ENCODE data around the gene PIGS. TPM values are rescaled to one million over a fixed set of nuclear protein-coding genes. Genes with fewer than 3 reads are reported as not detected.

PIGS gene
- total and polyA plus RNA-seq, 4 donors, result 7.3 to 29.5 (median 13.3) TPM

GRCh38 chr17:28530250-28530649 lies 41.1 kb downstream of the PIGS start:
- Histone ChIP-seq H3K27me3 (ENCODE audit: control insufficient read depth in 4 of 4, insufficient read depth in 4 of 4, low read length in 3 of 4) (no peaks in the 10 kb centered on the region), H3K4me1 (ENCODE audit: control insufficient read depth in 4 of 4, insufficient read depth in 4 of 4, low read length in 3 of 4) (no peaks in the 10 kb centered on the region), H3K9me3 (ENCODE audit: control insufficient read depth in 4 of 4, low read length in 3 of 4) (no peaks in the 10 kb centered on the region), H3K4me3 (ENCODE audit: low read depth in 1 of 3, low read length in 3 of 3) (no peak overlapping the region), H3K9ac (ENCODE audit: low read depth in 1 of 2, low read length in 2 of 2) (no peak overlapping the region), H3K36me3 (ENCODE audit: control insufficient read depth in 4 of 4, insufficient read depth in 3 of 4, low read depth in 1 of 4, low read length in 3 of 4) (no peaks in the 10 kb centered on the region), H3K27ac (ENCODE audit: low read depth in 1 of 2, low read length in 2 of 2) (no peak overlapping the region)
- TF ChIP-seq HNF4A (conservative IDR thresholded peaks at IDR 0.05) (no peak), FOXA2 (IDR thresholded peaks at IDR 0.05) (no peak)
- 88% methylated on average over 4 of the region's 4 CpGs for WGBS
- no peak for DNase-seq (ENCODE audit: low spot score)

GRCh38 chr17:28529013-28529400 lies 42.3 kb downstream of the PIGS start:
- TF ChIP-seq HNF4G (IDR thresholded peaks at IDR 0.05) (no peak), TAF1 (conservative IDR thresholded peaks at IDR 0.05) (no peak), FOXA2 (IDR thresholded peaks at IDR 0.05) (no peak), HNF4A (conservative IDR thresholded peaks at IDR 0.05) (no peak), SP1 (IDR thresholded peaks at IDR 0.05) (no peak), ATF3 (IDR thresholded peaks at IDR 0.05) (no peak), MAX (IDR thresholded peaks at IDR 0.05) (no peak), GABPA (IDR thresholded peaks at IDR 0.05 in 1 of 2, conservative IDR thresholded peaks at IDR 0.05 in 1 of 2) (no peak), RXRA (IDR thresholded peaks at IDR 0.05) (no peak), EGR1 (IDR thresholded peaks at IDR 0.05; ENCODE audit: low read depth in 2 of 2) (no peak), YY1 (IDR thresholded peaks at IDR 0.05) (no peak), FOXA1 (IDR thresholded peaks at IDR 0.05) (no peak)
- H3K27ac ChIP-seq (ENCODE audit: low read depth in 1 of 2, low read length in 2 of 2), result no peak overlapping the region
- 88% methylated on average over 3 of the region's 3 CpGs for WGBS
- no peak overlapping the region for H3K9ac ChIP-seq (ENCODE audit: low read depth in 1 of 2, low read length in 2 of 2)
- H3K4me1 ChIP-seq (ENCODE audit: control insufficient read depth in 4 of 4, insufficient read depth in 4 of 4, low read length in 3 of 4), result no peaks in the 10 kb centered on the region
- H3K9me3 ChIP-seq (ENCODE audit: control insufficient read depth in 4 of 4, low read length in 3 of 4), result no peaks in the 10 kb centered on the region
- H3K36me3 ChIP-seq (ENCODE audit: control insufficient read depth in 4 of 4, insufficient read depth in 3 of 4, low read depth in 1 of 4, low read length in 3 of 4), result no peaks in the 10 kb centered on the region
- H3K27me3 ChIP-seq (ENCODE audit: control insufficient read depth in 4 of 4, insufficient read depth in 4 of 4, low read length in 3 of 4), result no peaks in the 10 kb centered on the region
- no peak for DNase-seq (ENCODE audit: low spot score)
- no peak overlapping the region for H3K4me3 ChIP-seq (ENCODE audit: low read depth in 1 of 3, low read length in 3 of 3)

- no peak for DNase-seq (ENCODE audit: low spot score)
- 82% methylated on average over 9 of the region's 9 CpGs for WGBS
- no peak overlapping the region for H3K9ac ChIP-seq (ENCODE audit: low read depth in 1 of 2, low read length in 2 of 2)
- H3K36me3 ChIP-seq (ENCODE audit: control insufficient read depth in 4 of 4, insufficient read depth in 3 of 4, low read depth in 1 of 4, low read length in 3 of 4), result no peaks in the 10 kb centered on the region
- H3K27me3 ChIP-seq (ENCODE audit: control insufficient read depth in 4 of 4, insufficient read depth in 4 of 4, low read length in 3 of 4), result no peaks in the 10 kb centered on the region
- H3K4me3 ChIP-seq (ENCODE audit: low read depth in 1 of 3, low read length in 3 of 3), result no peak overlapping the region
- TF ChIP-seq TAF1 (conservative IDR thresholded peaks at IDR 0.05) (no peak), SP1 (IDR thresholded peaks at IDR 0.05) (no peak), FOXA1 (IDR thresholded peaks at IDR 0.05) (no peak), RXRA (IDR thresholded peaks at IDR 0.05) (no peak), ZBTB33 (IDR thresholded peaks at IDR 0.05) (no peak), EGR1 (IDR thresholded peaks at IDR 0.05; ENCODE audit: low read depth in 2 of 2) (no peak), HNF4A (conservative IDR thresholded peaks at IDR 0.05) (no peak)
- no peaks in the 10 kb centered on the region for H3K4me1 ChIP-seq (ENCODE audit: control insufficient read depth in 4 of 4, insufficient read depth in 4 of 4, low read length in 3 of 4)
- H3K9me3 ChIP-seq (ENCODE audit: control insufficient read depth in 4 of 4, low read length in 3 of 4), result no peaks in the 10 kb centered on the region
- H3K27ac ChIP-seq (ENCODE audit: low read depth in 1 of 2, low read length in 2 of 2), result no peak overlapping the region
These were observed 42.9 kb downstream of the PIGS start for GRCh38 chr17:28528327-28529012.
